ENCODE results near the gene SPATC1L. TPM values are rescaled to one million over a fixed set of nuclear protein-coding genes. Genes with fewer than 3 reads are reported as not detected.

The SPATC1L gene
- polyA plus RNA-seq, 1 donor from 2014 or later: 20.6 TPM

DNA sequence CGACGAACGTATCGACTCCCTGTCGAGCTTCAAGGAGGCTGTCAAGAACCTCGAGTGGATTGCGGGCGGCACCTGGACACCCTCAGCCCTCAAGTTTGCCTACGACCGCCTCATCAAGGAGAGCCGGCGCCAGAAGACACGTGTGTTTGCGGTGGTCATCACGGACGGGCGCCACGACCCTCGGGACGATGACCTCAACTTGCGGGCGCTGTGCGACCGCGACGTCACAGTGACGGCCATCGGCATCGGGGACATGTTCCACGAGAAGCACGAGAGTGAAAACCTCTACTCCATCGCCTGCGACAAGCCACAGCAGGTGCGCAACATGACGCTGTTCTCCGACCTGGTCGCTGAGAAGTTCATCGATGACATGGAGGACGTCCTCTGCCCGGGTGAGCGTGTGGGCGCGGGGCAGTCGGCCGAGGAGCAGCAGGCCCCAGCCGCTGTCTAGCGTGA lies 58.4 kb downstream of the SPATC1L start:
- Histone ChIP-seq H3K4me2 (ENCODE audit: low read length) (no peak overlapping the region), H4K20me1 (ENCODE audit: insufficient read depth) (no peaks in the 10 kb centered on the region), H3K79me2 (replicated peaks; ENCODE audit: insufficient read depth, low read length) (no peaks in the 10 kb centered on the region), H3K27ac (ENCODE audit: low read length) (no peak overlapping the region), H3K4me3 (ENCODE audit: low read length) (no peak overlapping the region), H3K27me3 (ENCODE audit: insufficient read depth, low read depth, low read length) (no peaks in the 10 kb centered on the region), H3F3A (ENCODE audit: insufficient read depth, low read length, poor library complexity, severe bottlenecking) (no peaks in the 10 kb centered on the region), H3K9ac (ENCODE audit: low read length) (no peak overlapping the region), H3K9me3 (ENCODE audit: low read length) (no peaks in the 10 kb centered on the region), H3K36me3 (ENCODE audit: insufficient read depth, low read length) (no peaks in the 10 kb centered on the region), H2AFZ (ENCODE audit: low read depth, low read length) (no peak overlapping the region), H3K9me2 (ENCODE audit: insufficient read depth, low read length) (no peaks in the 10 kb centered on the region)
- TF ChIP-seq TAF1 (IDR thresholded peaks at IDR 0.05; ENCODE audit: low read depth) (no peak), REST (IDR thresholded peaks at IDR 0.05; ENCODE audit: borderline replicate concordance) (no peak), SMC3 (conservative IDR thresholded peaks at IDR 0.05; ENCODE audit: poor library complexity) (no peak), POLR2AphosphoS5 (IDR thresholded peaks at IDR 0.05) (no peak), CTCF (IDR thresholded peaks at IDR 0.05; ENCODE audit: poor library complexity, severe bottlenecking) (no peak), MXI1 (conservative IDR thresholded peaks at IDR 0.05; ENCODE audit: poor library complexity, severe bottlenecking) (no peak), EP300 (conservative IDR thresholded peaks at IDR 0.05; ENCODE audit: poor library complexity, severe bottlenecking) (no peak), RAD21 (conservative IDR thresholded peaks at IDR 0.05) (no peak), EZH2 (IDR thresholded peaks at IDR 0.05; ENCODE audit: borderline replicate concordance, insufficient read depth, low read length, poor library complexity, severe bottlenecking) (no peak)

GRCh38 chr21:46124926-46125845 lies 59.1 kb downstream of the SPATC1L start:
- Histone ChIP-seq H3K4me2 (ENCODE audit: low read length) (no peak overlapping the region), H3K9me2 (ENCODE audit: insufficient read depth, low read length) (no peaks in the 10 kb centered on the region), H3K79me2 (replicated peaks; ENCODE audit: insufficient read depth, low read length) (no peaks in the 10 kb centered on the region), H3K27me3 (ENCODE audit: insufficient read depth, low read depth, low read length) (no peaks in the 10 kb centered on the region), H2AFZ (ENCODE audit: low read depth, low read length) (no peak overlapping the region), H3F3A (ENCODE audit: insufficient read depth, low read length, poor library complexity, severe bottlenecking) (no peaks in the 10 kb centered on the region), H4K20me1 (ENCODE audit: insufficient read depth) (no peaks in the 10 kb centered on the region), H3K36me3 (ENCODE audit: insufficient read depth, low read length) (no peaks in the 10 kb centered on the region), H3K27ac (ENCODE audit: low read length) (no peak overlapping the region), H3K9me3 (ENCODE audit: low read length) (no peaks in the 10 kb centered on the region), H3K4me3 (ENCODE audit: low read length) (no peak overlapping the region), H3K9ac (ENCODE audit: low read length) (no peak overlapping the region)
- TF ChIP-seq REST (IDR thresholded peaks at IDR 0.05; ENCODE audit: borderline replicate concordance): no peak
- TF ChIP-seq SMC3 (conservative IDR thresholded peaks at IDR 0.05; ENCODE audit: poor library complexity): no peak
- TF ChIP-seq TAF1 (IDR thresholded peaks at IDR 0.05; ENCODE audit: low read depth): no peak
- no peak for TF ChIP-seq RAD21 (conservative IDR thresholded peaks at IDR 0.05)
